Osteoblast (primary cell): ENCODE data around the gene FKBP10. TPM values are rescaled to one million over a fixed set of nuclear protein-coding genes. Genes with fewer than 3 reads are reported as not detected.

Source experiments
- DNase-seq: peaks from one replicate; pipeline ENCODE4 v3.0.0; 2011; ENCODE audit warnings: low spot score, mixed read lengths; ENCODE audit not compliant: insufficient read length; ENCODE audit errors: missing footprints
- H2AFZ ChIP-seq: 2 replicates; pipeline ENCODE4 v1.6.0; 2011; ENCODE audit warnings: mild to moderate bottlenecking, low read length
- H3K27ac ChIP-seq: 2 replicates; pipeline ENCODE4 v1.5.1; 2011; ENCODE audit warnings: mild to moderate bottlenecking, low read depth, low read length, moderate library complexity
- H3K27me3 ChIP-seq: 2 replicates; pipeline ENCODE4 v1.6.0; 2012; ENCODE audit warnings: mild to moderate bottlenecking, control low read depth, inconsistent platforms, low read length, moderate library complexity; ENCODE audit not compliant: insufficient read depth
- H3K36me3 ChIP-seq: 2 replicates; pipeline ENCODE4 v1.5.1; 2011; ENCODE audit warnings: mild to moderate bottlenecking, low read length, control low read depth, moderate library complexity; ENCODE audit not compliant: insufficient read depth
- H3K4me1 ChIP-seq: 2 replicates; pipeline ENCODE4 v1.5.1; 2011; ENCODE audit warnings: mild to moderate bottlenecking, low read length, control low read depth, moderate library complexity; ENCODE audit not compliant: insufficient read depth
- H3K4me2 ChIP-seq: 2 replicates; pipeline ENCODE4 v1.6.0; 2011; ENCODE audit warnings: mild to moderate bottlenecking, low read length; ENCODE audit not compliant: insufficient read depth
- H3K4me3 ChIP-seq: fragments of 200-600 bp; sonication (generic); 3 replicates; pipeline ENCODE4 v1.5.1; 2012; ENCODE audit warnings: mild to moderate bottlenecking, low read length, inconsistent platforms; ENCODE audit not compliant: insufficient read depth
- H3K79me2 ChIP-seq: 2 replicates; pipeline ENCODE4 v1.6.0; 2012; ENCODE audit warnings: mild to moderate bottlenecking, low read length, control low read depth, inconsistent platforms; ENCODE audit not compliant: insufficient read depth
- H3K9me3 ChIP-seq: 2 replicates; pipeline ENCODE4 v1.5.1; 2011; ENCODE audit warnings: low read depth, low read length, control low read depth
- H4K20me1 ChIP-seq: 2 replicates; pipeline ENCODE4 v1.6.0; 2012; ENCODE audit warnings: mild to moderate bottlenecking, low read length, control low read depth; ENCODE audit not compliant: insufficient read depth
- total RNA-seq: library from RNA; depleted of rRNA; stranded (reverse); fragments of >200 nt; gene quantifications from 2 replicates; pipeline ENCODE4 v1.2.3, GENCODE V29; 2012
- TF ChIP-seq, protein P1 (sequence below): IDR thresholded peaks from 2 replicates; pipeline ENCODE4 v1.5.1; 2011; ENCODE audit warnings: mild to moderate bottlenecking, low read depth, low read length, moderate library complexity; ENCODE audit errors: extremely low read depth

The FKBP10 gene
- total RNA-seq, 1 donor, result 396 TPM

DNA sequence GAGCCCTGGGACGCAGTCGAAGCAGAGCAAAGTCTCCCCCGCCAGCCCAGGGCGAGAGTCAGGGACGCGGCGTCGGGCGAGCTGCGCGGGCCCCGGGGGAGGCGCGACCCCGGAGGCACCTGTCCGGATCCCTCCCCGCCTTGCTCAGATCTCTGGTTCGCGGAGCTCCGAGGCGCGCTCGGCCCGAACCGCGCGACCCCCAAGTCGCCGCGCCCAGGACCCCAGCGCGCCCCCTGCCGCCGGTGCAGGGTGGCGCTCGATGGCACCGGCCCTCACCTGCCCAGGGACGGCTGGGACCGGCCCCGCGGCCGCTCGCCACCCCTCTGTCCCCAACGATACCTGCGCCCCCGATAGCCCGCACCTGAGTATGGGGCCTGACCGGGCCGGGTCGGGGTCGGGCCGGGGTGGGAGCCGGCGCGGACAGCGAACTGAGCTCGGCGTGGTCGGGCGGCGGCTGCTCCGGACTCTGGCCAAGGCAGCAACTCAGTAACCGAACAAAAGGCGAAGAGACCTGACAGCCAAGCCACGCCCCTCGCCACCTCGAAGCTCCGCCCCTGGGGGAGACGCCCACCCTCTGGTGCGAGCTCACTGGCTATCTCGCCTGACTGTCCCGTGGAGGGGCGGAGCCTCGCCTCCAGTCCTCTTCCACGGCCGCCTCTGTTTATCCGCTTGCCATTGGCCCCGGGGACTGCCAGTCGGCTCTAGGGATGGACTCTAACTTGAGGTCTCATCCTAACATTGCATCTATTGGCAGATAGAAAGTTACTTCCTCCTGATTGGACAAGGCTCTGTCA, 26.4 kb upstream of the FKBP10 start, which contains the start of gene JUP:
TSS of gene JUP (minus strand) at position 485 of the 794 bp plus-strand sequence. CDS start 14,857 bp downstream, outside the sequence.
- Histone ChIP-seq H4K20me1 (no peaks in the 10 kb centered on the region), H3K9me3 (no peaks in the 10 kb centered on the region), H2AFZ (peak within 1 kb of the TSS; percentile 51), H3K4me3 (peak within 1 kb of the TSS; percentile 68), H3K4me2 (peak within 1 kb of the TSS; percentile 41), H3K27me3 (peaks cover 13% of the 10 kb centered on the region), H3K79me2 (no peaks in the 10 kb centered on the region), H3K36me3 (no peaks in the 10 kb centered on the region), H3K4me1 (peaks cover 10% of the 10 kb centered on the region), H3K27ac (no peak within 1 kb of the TSS)
- TF ChIP-seq, protein P1, sequence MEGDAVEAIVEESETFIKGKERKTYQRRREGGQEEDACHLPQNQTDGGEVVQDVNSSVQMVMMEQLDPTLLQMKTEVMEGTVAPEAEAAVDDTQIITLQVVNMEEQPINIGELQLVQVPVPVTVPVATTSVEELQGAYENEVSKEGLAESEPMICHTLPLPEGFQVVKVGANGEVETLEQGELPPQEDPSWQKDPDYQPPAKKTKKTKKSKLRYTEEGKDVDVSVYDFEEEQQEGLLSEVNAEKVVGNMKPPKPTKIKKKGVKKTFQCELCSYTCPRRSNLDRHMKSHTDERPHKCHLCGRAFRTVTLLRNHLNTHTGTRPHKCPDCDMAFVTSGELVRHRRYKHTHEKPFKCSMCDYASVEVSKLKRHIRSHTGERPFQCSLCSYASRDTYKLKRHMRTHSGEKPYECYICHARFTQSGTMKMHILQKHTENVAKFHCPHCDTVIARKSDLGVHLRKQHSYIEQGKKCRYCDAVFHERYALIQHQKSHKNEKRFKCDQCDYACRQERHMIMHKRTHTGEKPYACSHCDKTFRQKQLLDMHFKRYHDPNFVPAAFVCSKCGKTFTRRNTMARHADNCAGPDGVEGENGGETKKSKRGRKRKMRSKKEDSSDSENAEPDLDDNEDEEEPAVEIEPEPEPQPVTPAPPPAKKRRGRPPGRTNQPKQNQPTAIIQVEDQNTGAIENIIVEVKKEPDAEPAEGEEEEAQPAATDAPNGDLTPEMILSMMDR, result no peak
- DNase-seq, result peak; percentile 99

DNA sequence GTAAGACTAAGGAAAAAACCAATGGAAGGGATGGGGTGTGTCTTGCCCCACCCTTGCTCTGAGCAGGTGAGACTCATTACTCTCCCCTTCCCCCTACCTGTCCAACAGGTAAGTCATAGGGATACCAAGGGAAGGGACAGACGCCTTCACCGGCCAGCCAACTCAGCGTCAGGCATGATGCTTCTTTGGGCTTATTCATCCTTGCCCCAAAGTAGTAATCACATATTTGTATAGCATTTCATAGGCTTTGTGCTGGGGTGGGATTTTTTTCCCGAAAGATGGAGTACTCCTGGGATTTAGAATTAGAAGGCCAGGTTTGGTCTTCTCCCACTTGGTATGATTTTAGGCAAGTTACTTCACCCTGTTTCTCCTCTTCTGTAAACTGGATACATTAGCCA, 25.8 kb upstream of the FKBP10 start:
- Histone ChIP-seq H3K36me3 (no peaks in the 10 kb centered on the region), H4K20me1 (no peaks in the 10 kb centered on the region), H3K4me2 (no peak overlapping the region), H3K9me3 (no peaks in the 10 kb centered on the region), H2AFZ (no peak overlapping the region), H3K4me1 (peaks cover 10% of the 10 kb centered on the region), H3K79me2 (no peaks in the 10 kb centered on the region), H3K27ac (no peak overlapping the region), H3K27me3 (peaks cover 13% of the 10 kb centered on the region), H3K4me3 (no peak overlapping the region)
- DNase-seq, result peak; percentile 34
- TF ChIP-seq, protein P1, result no peak

DNA sequence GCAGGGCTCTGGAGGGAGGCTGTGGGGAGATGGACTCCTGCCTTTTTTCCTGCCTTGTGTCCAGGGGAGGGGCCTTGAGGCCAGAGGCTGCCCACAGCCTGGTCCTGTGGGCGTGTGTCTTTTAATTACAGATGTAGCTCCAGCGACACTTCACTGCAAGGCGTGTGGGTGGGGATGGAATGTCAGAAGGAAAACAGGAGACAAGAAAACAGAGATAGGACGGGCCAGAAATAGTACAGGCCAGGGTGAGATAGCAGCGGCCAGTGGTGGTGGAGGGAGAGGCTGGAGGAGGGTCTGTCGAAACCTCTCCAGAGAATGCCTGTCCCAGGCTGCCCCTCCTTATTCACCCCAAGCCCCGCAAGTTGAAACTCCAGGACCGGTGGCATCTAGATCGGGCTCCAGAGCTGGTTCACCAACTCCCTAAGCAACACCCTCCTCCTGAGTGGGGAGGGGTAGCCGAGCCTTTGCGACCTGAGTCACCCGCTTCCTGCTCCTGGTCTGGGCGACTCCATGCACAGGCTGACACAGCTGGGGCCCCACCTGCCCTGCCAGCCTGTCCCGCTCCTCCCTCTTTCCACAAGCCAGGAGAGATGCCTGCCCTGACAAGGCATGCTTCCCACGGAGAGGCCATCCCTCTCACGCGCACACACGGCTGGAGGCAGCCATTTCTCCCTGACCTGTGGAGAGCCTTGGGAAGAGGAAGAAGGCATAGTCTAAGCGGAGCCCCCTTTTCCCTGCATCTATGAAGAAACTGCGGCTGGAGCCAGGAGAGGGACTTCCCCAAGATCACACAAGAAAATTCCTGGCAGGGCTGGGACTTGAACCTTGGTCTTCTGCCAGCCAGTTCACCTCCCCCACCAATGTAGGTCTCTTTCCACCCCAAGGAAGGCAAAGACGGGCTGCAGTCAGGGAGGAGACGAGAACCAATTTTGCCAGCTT, 19.7 kb upstream of the FKBP10 start:
- TF ChIP-seq, protein P1, result no peak
- peak overlapping the region; percentile 71 for H2AFZ ChIP-seq
- H3K79me2 ChIP-seq, result no peaks in the 10 kb centered on the region
- DNase-seq, result peak; percentile 90
- no peaks in the 10 kb centered on the region for H3K9me3 ChIP-seq
- H3K27me3 ChIP-seq, result peaks cover 3% of the 10 kb centered on the region
- H4K20me1 ChIP-seq, result no peaks in the 10 kb centered on the region
- H3K4me3 ChIP-seq, result peak overlapping the region; percentile 35
- H3K4me2 ChIP-seq, result peak overlapping the region; percentile 61
- H3K4me1 ChIP-seq, result peaks cover 10% of the 10 kb centered on the region
- no peaks in the 10 kb centered on the region for H3K36me3 ChIP-seq
- H3K27ac ChIP-seq, result no peak overlapping the region
